LoVo (cell line): Measurements from ENCODE around the gene PSMG1.
"Not testable (repeated sequence)": the region's sequence is repeated elsewhere in the genome, so short reads cannot be mapped to it uniquely, and the experiment has no call there.

Experiments
- DNase-seq: peaks from one replicate; pipeline ENCODE4 v3.0.0-alpha.2; 2016; ENCODE audit warnings: low spot score

Gene PSMG1

GRCh38 chr21:39183272-39184049 lies at the start of gene PSMG1:
Gene PSMG1 (minus strand): TSS chr21:39183451. CDS start chr21:39183385, 66 bp downstream.
- peak; percentile 98 for DNase-seq

- no peak for DNase-seq
These were observed 49.6 kb upstream of the PSMG1 start for GRCh38 chr21:39232861-39233291.

GRCh38 chr21:39224930-39225329 lies 41.7 kb upstream of the PSMG1 start:
- DNase-seq = no peak

GRCh38 chr21:39221997-39222486 lies 38.8 kb upstream of the PSMG1 start:
- DNase-seq = no peak

- no peak for DNase-seq
These were observed 38.2 kb upstream of the PSMG1 start for GRCh38 chr21:39221282-39221996.

- DNase-seq = not testable (repeated sequence)
These were observed 37.6 kb upstream of the PSMG1 start for GRCh38 chr21:39220875-39221274.

- no peak for DNase-seq
These were observed 36.9 kb upstream of the PSMG1 start for GRCh38 chr21:39220150-39220549.

GRCh38 chr21:39218082-39218409 lies 34.8 kb upstream of the PSMG1 start:
- DNase-seq = no peak

GRCh38 chr21:39217356-39218081 lies 34.3 kb upstream of the PSMG1 start:
- no peak for DNase-seq

- DNase-seq = no peak
These were observed 33.0 kb upstream of the PSMG1 start for GRCh38 chr21:39216290-39216689.

GRCh38 chr21:39215078-39215477 lies 31.8 kb upstream of the PSMG1 start:
- no peak for DNase-seq

- no peak for DNase-seq
These were observed 26.1 kb upstream of the PSMG1 start for GRCh38 chr21:39209334-39209688.

- no peak for DNase-seq
These were observed 25.5 kb upstream of the PSMG1 start for GRCh38 chr21:39208624-39209333.

GRCh38 chr21:39204134-39204533 lies 20.9 kb upstream of the PSMG1 start:
- DNase-seq = no peak

- DNase-seq = no peak
These were observed 15.5 kb upstream of the PSMG1 start for GRCh38 chr21:39198800-39199199.

- DNase-seq = no peak
These were observed 14.4 kb upstream of the PSMG1 start for GRCh38 chr21:39197448-39198233.

GRCh38 chr21:39196838-39197237 lies 13.6 kb upstream of the PSMG1 start:
- DNase-seq = no peak

GRCh38 chr21:39196310-39196709 lies 13.1 kb upstream of the PSMG1 start:
- no peak for DNase-seq

GRCh38 chr21:39193380-39193779 lies 10.1 kb upstream of the PSMG1 start:
- no peak for DNase-seq

- no peak for DNase-seq
These were observed 6.8 kb upstream of the PSMG1 start for GRCh38 chr21:39189857-39190604.
